B cell (primary cell): ENCODE results near the gene ZBTB16. TPM values are rescaled to one million over a fixed set of nuclear protein-coding genes. Genes with fewer than 3 reads are reported as not detected.

Experiments used
- ATAC-seq: fragments of 200-7000 bp; cut with Tn5 transposase; one replicate; pipeline ENCODE4 v1.10.0; 2021; ENCODE audit warnings: low read depth, mild to moderate bottlenecking, moderate number of reproducible peaks, moderate library complexity
- CTCF ChIA-PET: fragments of 350-600 bp; sonication (Branson Sonifier 250); formaldehyde crosslinking; loops from one replicate; lab custom pipeline; 2021; ENCODE audit warnings: antibody characterized with exemption, inconsistent platforms; lab: Charles Lee
- POLR2A ChIA-PET: fragments of 350-600 bp; sonication (Branson Sonifier 250); formaldehyde crosslinking; loops from one replicate; lab custom pipeline; 2021; ENCODE audit warnings: antibody characterized with exemption; lab: Charles Lee
- DNase-seq: peaks from one replicate; pipeline ENCODE4 v3.0.0; 2013
- H2AFZ ChIP-seq: 2 replicates; pipeline ENCODE4 v1.6.1; 2012; ENCODE audit warnings: mild to moderate bottlenecking, low read depth, low read length; ENCODE audit not compliant: insufficient read depth, poor library complexity, severe bottlenecking
- H3K27ac ChIP-seq, 2 donors: 1 replicate in 1 of 2; 2 replicates in 1 of 2; pipeline ENCODE4 v1.5.1; 2012 to 2013; ENCODE audit warnings: low read length in 2 of 2, mild to moderate bottlenecking in 2 of 2, moderate library complexity in 1 of 2
- H3K27me3 ChIP-seq, 4 experiments: fragments of 200-600 bp in 1 of 4; sonication (generic) in 1 of 4; replicated peaks in 1 of 4; 1 replicate in 2 of 4; 2 replicates in 2 of 4; pipeline versions ENCODE4 v1.6.1 to v1.7.0; 2013 to 2016; ENCODE audit warnings: low read length in 3 of 4, mild to moderate bottlenecking in 2 of 4, mixed read lengths in 1 of 4, moderate library complexity in 1 of 4; ENCODE audit not compliant: insufficient read depth in 4 of 4, control insufficient read depth in 3 of 4; ENCODE audit errors: control extremely low read depth in 1 of 4
- H3K36me3 ChIP-seq, 2 experiments: replicated peaks in 1 of 2; 1 replicate in 1 of 2; 2 replicates in 1 of 2; pipeline versions ENCODE4 v1.6.1 to v1.7.1; 2013; ENCODE audit warnings: low read length in 1 of 2; ENCODE audit not compliant: insufficient read depth in 2 of 2, control insufficient read depth in 1 of 2; ENCODE audit errors: control extremely low read depth in 1 of 2, extremely low read depth in 1 of 2
- H3K4me1 ChIP-seq, 2 donors: fragments of 200-600 bp in 1 of 2; sonication (generic) in 1 of 2; 1 replicate in 1 of 2; 2 replicates in 1 of 2; pipeline versions ENCODE4 v1.5.1 to v1.6.1; 2013 to 2017; ENCODE audit warnings: low read length in 2 of 2; ENCODE audit not compliant: control insufficient read depth in 2 of 2, insufficient read depth in 2 of 2
- H3K4me2 ChIP-seq: replicated peaks from 2 replicates; pipeline ENCODE3; 2012; ENCODE audit warnings: mild to moderate bottlenecking, low read depth, low read length; ENCODE audit not compliant: poor library complexity, severe bottlenecking
- H3K4me3 ChIP-seq, 5 experiments: fragments of 200-600 bp in 1 of 5; sonication (generic) in 1 of 5; 1 replicate in 3 of 5; 2 replicates in 2 of 5; pipeline versions ENCODE4 v1.5.1 to v1.7.0; 2011 to 2016; ENCODE audit warnings: low read length in 4 of 5, mild to moderate bottlenecking in 4 of 5, low read depth in 2 of 5, control low read depth in 1 of 5, moderate library complexity in 1 of 5; ENCODE audit not compliant: insufficient read depth in 1 of 5; ENCODE audit errors: control extremely low read depth in 1 of 5, extremely low read depth in 1 of 5
- H3K79me2 ChIP-seq: fragments of 200-600 bp; sonication (generic); one replicate; pipeline ENCODE4 v1.6.0; 2016; ENCODE audit warnings: low read length; ENCODE audit not compliant: control insufficient read depth, insufficient read depth
- H3K9ac ChIP-seq: fragments of 200-600 bp; sonication (generic); 2 replicates; pipeline ENCODE4 v1.6.1; 2017; ENCODE audit warnings: mild to moderate bottlenecking, low read length, moderate library complexity
- H3K9me3 ChIP-seq, 3 donors: one replicate each; pipeline versions ENCODE4 v1.6.1 to v1.7.1; 2013; ENCODE audit warnings: low read length in 2 of 3; ENCODE audit not compliant: control insufficient read depth in 2 of 3, insufficient read depth in 1 of 3; ENCODE audit errors: control extremely low read depth in 1 of 3
- H4K20me1 ChIP-seq: 2 replicates; pipeline ENCODE4 v1.6.0; 2012; ENCODE audit warnings: mild to moderate bottlenecking, low read length; ENCODE audit not compliant: insufficient read depth, control insufficient read depth, poor library complexity, severe bottlenecking
- H3K27ac Mint-ChIP-seq: one replicate; pipeline ENCODE4 v1.8.0; 2021; ENCODE audit warnings: mixed read lengths
- H3K27me3 Mint-ChIP-seq: one replicate; pipeline ENCODE4 v1.8.0; 2021; ENCODE audit warnings: mixed read lengths
- H3K4me1 Mint-ChIP-seq: one replicate; pipeline ENCODE4 v1.8.0; 2021; ENCODE audit warnings: mixed read lengths
- H3K4me3 Mint-ChIP-seq: one replicate; pipeline ENCODE4 v1.8.0; 2021; ENCODE audit warnings: mixed read lengths
- H3K9me3 Mint-ChIP-seq: one replicate; pipeline ENCODE4 v1.8.0; 2022; ENCODE audit warnings: mixed read lengths; ENCODE audit not compliant: insufficient read depth
- CTCF ChIP-seq: fragments of 200-600 bp; IDR thresholded peaks from one replicate; pipeline ENCODE4 v1.8.0; 2022; ENCODE audit warnings: antibody characterized with exemption, mild to moderate bottlenecking
- EZH2 ChIP-seq: IDR thresholded peaks from 2 replicates; pipeline ENCODE4 v1.6.1; 2012; ENCODE audit warnings: borderline replicate concordance, low read depth, mild to moderate bottlenecking, moderate library complexity, low read length; ENCODE audit not compliant: insufficient read depth, poor library complexity, severe bottlenecking
- WGBS: methylation state at CpG from one replicate; pipeline ENCODE4 v1.1.5; 2013; ENCODE audit warnings: missing lambda C conversion rate; ENCODE audit not compliant: insufficient coverage; 5-methylcytosine and 5-hydroxymethylcytosine counted together
- intact Hi-C: fragments of 100-400 bp; cut with micrococcal nuclease; formaldehyde crosslinking; loops from one replicate; pipeline ENCODE4 v1.10.0; 2022
- polyA plus RNA-seq: library from polyadenylated mRNA; depleted of rRNA; stranded (reverse); fragments of >200 nt; gene quantifications from 2 replicates; pipeline ENCODE4 v1.2.3, GENCODE V29; 2012
- total RNA-seq, 2 donors: library from RNA; stranded (reverse); fragments of 120-200 nt in 1 of 2; gene quantifications; 1 replicate in 1 of 2; 2 replicates in 1 of 2; pipeline versions ENCODE4 v1.2.3 to v1.2.4, GENCODE V29; 2013 to 2022

Gene ZBTB16
- total and polyA plus RNA-seq, 2 donors (not counting 1 experiment from before 2014, with no cell fraction given): 16.0 to 20.6 TPM

- Mint-ChIP-seq H3K4me1 (peaks cover 15% of the 10 kb centered on the region), H3K27me3 (no peaks in the 10 kb centered on the region), H3K27ac (no peak overlapping the region), H3K9me3 (no peaks in the 10 kb centered on the region), H3K4me3 (no peak overlapping the region)
- Histone ChIP-seq H3K9ac (no peak overlapping the region), H3K9me3 (no peaks in the 10 kb centered on the region), H3K36me3 (no peaks in the 10 kb centered on the region), H3K27ac (no peak overlapping the region), H3K4me3 (no peak overlapping the region), H3K4me2 (no peak overlapping the region), H4K20me1 (no peaks in the 10 kb centered on the region), H3K4me1 (peaks cover 12 to 14% of the 10 kb centered on the region in 2 donors), H3K27me3 (no peaks in the 10 kb centered on the region), H3K79me2 (no peaks in the 10 kb centered on the region), H2AFZ (no peak overlapping the region)
- TF ChIP-seq EZH2 (no peak), CTCF (no peak)
- no peak for DNase-seq
- ChIA-PET CTCF (no interaction called here), POLR2A (no interaction called here)
- intact Hi-C loops: loop anchor here (2.0 kb wide), 1 partner anchor 23 kb away; no protein-coding TSS in a partner anchor
- ATAC-seq: no peak
- no CpG with 5 or more reads among the region's 9 CpGs for WGBS
These were observed 150.4 kb downstream of the ZBTB16 start for GRCh38 chr11:114209904-114210303.

- Histone ChIP-seq H4K20me1 (no peaks in the 10 kb centered on the region), H3K4me1 (peaks cover 20 to 25% of the 10 kb centered on the region in 2 donors), H3K4me3 (no peak overlapping the region), H3K79me2 (no peaks in the 10 kb centered on the region), H3K4me2 (no peak overlapping the region), H3K27ac (no peak overlapping the region), H3K36me3 (no peaks in the 10 kb centered on the region), H3K27me3 (no peaks in the 10 kb centered on the region), H3K9me3 (no peaks in the 10 kb centered on the region), H3K9ac (no peak overlapping the region), H2AFZ (no peak overlapping the region)
- Mint-ChIP-seq H3K27ac (no peak overlapping the region), H3K27me3 (peaks cover 3% of the 10 kb centered on the region), H3K4me1 (peaks cover 26% of the 10 kb centered on the region), H3K9me3 (no peaks in the 10 kb centered on the region), H3K4me3 (no peak overlapping the region)
- intact Hi-C loops: no loop called here
- ChIA-PET POLR2A (no interaction called here), CTCF (interaction anchor here (0.6 kb wide), 1 partner anchor 24 kb away, joined by 3 read pairs; no protein-coding TSS in a partner anchor)
- ATAC-seq: no peak
- no peak for DNase-seq
- no peak for TF ChIP-seq EZH2
- TF ChIP-seq CTCF: no peak
- 95% methylated on average over 14 of the region's 20 CpGs for WGBS
These were observed 152.1 kb downstream of the ZBTB16 start for GRCh38 chr11:114211444-114212121.
